GM18507 (cell line): ENCODE data around the gene KRT77.
"Not testable (repeated sequence)": the region's sequence is repeated elsewhere in the genome, so short reads cannot be mapped to it uniquely, and the experiment has no call there.

ENCODE experiments used
- DNase-seq: peaks from one replicate; pipeline ENCODE4 v3.0.0; 2011; ENCODE audit warnings: low read depth; ENCODE audit not compliant: insufficient read length; ENCODE audit errors: extremely low spot score
- FAIRE-seq: peaks from 2 replicates; lab custom pipeline; 2011; peaks lifted over from hg19 to GRCh38; lab: Jason Lieb, UNC

Gene KRT77

GRCh38 chr12:52681526-52682380 lies 21.6 kb downstream of the KRT77 start:
- FAIRE-seq (no peak), DNase-seq (no peak)

DNA sequence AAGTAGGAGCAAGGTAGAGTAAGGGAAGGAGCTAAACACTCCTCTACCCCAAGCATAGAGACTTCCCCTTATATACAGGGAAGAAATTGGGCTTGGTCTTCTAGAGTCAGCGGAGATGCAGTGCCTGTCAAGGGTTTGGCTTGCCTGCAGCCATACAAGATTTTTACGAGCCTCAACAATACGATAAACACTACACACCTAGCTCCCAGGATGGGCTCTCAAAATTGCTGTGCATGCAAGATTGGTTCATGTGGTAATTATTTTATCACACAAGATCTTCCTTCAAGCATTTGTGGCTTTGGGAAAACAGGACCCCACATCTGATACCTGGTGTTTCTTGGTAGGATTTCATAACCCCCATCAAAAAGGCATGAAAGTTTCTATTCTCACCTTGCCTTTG lies 23.0 kb downstream of the KRT77 start, which contains the start of gene KRT1:
Gene KRT1, minus strand, starts transcription at position 45 of the 400 bp plus-strand sequence. CDS start 59 bp downstream, outside the sequence.
- no peak for FAIRE-seq
- no peak for DNase-seq

- FAIRE-seq (no peak), DNase-seq (no peak)
Observed at GRCh38 chr12:52679875-52680274, 23.4 kb downstream of the KRT77 start.

DNA sequence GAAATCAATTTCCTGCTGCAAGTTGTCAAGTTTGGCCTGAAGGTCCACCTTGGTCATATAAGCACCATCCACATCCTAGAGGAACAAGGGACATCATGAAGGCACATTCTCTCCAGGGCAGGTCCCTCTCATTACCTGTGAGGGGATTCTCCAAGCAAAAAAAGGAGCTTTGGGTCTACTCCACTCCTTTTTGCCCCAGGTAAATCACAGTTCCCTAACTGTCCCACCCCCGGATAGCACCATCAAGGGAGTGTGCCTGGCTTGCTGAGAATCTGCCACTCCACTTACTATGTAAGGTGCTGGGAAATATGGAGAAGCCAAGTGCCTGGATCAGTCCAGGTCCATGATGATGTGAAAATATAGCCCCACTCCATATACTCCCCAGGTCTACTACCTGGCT lies 25.7 kb downstream of the KRT77 start:
- no peak for DNase-seq
- no peak for FAIRE-seq

- no peak for DNase-seq
- no peak for FAIRE-seq
Observed at GRCh38 chr12:52677126-52677525, 26.2 kb downstream of the KRT77 start.

DNA sequence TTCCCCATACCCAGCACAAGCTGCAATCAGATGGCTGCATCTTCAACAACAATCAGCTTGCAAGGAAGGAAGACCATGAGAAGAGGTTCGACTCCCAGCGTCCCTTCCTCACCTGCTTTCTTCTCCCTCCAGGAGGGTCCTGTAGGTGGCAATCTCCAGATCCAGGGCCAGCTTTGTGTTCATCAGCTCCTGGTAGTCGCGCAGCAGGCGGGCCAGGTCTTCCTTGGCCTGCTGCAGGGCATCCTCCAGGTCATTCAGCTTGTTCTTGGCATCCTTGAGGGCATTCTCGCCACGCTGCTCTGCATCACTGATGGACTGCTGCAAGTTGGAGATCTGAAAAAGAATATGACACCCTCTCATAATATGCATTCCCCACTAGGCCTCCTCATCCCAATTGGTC lies 27.2 kb downstream of the KRT77 start:
- FAIRE-seq = no peak
- DNase-seq = no peak

DNA sequence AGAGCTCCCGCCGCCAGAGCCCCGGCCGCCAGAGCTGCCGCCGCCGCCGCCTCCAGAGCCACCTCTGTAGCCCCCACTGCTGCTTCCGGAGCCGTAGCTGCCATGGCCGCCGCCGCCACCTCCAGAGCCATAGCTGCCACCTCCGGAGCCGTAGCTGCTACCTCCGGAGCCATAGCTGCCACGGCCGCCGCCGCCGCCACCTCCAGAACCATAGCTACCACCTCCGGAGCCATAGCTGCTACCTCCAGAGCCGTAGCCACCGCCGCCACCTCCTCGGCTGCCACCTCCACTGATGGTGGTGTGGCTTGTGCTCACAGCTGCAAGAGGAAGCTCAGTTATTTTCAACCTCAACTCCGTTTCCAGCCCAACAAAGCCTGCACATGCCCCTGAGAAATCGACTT lies 28.0 kb downstream of the KRT77 start:
- FAIRE-seq = no peak
- no peak for DNase-seq

DNA sequence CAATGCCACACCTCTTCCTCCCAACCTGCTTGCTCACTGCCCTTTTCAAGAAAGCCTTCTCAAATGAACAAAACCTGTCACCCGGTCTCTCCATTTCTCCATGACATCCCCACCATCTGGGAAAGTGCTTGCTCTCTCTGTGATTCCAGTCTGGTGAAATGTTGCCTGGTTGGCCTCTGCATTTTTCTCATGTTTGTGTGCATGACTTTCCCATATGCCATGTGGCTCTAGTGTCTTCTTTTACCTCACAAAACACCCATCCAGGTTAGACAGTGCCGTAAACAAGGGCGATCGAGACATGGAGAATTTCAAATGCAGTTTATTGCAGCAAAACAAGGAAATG lies 28.9 kb downstream of the KRT77 start:
- no peak for FAIRE-seq
- DNase-seq = no peak

DNA sequence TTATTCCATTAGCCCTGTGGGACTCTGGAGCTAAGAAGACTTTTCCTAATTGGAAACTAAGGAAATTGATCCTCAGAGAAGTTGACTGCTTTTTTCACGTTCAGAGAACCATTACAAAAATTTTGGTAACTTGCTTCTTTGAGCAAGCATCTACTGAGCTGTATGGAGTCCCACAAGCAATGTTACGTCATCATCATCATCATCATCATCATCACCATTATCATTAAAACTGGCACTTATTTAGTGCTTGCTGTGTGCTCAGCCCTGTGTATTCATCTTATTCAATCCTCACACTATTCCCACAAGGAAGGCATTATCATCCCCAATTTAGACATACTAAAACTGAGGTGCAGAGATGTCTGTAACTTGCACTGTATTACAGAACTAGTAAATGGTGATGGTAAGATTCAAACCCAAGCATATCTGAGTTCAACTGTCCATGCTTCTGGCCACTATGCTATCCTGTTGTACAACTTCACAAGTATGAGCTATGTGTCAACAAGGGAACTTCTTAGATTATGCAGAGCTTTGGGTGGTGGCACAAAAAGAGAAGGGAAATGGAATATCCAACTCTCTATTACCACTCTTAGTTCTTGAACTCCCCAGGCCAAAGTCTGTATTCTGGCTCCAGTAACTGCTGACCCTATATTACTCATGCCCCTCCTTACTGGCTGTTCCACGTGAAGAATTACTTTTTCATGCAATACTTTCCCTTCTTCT lies 29.5 kb downstream of the KRT77 start:
- no peak for FAIRE-seq

DNA sequence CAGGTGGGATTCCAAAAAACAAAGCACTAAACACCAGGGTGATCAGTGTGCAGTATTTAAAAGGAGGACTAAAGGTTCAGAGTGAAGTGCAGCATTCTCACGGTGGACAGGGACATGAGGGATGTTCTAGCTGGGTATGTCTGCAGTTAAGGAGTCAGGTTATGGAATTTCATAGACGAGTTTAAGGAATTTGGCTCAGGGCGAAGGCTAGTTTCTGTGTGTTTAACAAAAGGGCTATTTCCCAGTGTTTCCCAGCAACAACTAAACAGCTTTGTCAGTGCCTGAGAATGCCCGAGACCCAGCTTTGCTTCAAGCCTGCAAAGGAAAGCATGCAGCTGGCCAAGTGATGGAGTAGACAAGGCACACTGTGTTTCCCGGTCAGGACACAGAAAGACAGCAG lies 30.1 kb downstream of the KRT77 start:
- DNase-seq (no peak), FAIRE-seq (no peak)

More for the DNA sequence above, 29.5 kb downstream of the KRT77 start:
- no peak for DNase-seq

DNA sequence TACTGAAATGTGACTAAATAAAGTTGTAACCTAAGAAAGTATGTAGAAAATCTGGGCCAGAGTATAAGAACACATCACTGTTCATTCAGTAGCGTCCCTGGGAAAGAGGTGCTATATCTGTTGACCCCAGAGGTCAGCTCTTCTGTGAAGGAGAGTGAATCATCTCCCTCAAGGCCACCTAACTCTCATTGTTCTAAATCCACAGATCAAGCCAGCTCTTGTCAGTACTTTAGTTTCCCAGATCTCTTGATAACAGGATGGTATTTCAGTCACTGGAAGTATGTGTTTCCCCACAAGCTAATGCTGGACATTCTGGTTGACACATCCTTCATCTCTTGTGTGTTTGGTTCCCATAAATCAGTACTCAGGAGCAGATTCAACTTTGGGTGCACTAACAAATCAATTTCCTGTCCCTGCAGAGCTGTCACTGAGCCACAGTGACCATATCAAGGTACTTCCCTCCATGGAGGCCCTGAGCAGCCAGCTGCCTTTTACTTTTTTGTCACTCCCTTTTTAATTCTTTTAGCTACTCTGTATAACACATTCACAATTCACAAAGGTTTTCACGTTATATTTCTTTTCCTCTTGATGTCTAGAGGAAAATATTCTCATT lies 30.9 kb downstream of the KRT77 start:
- no peak for FAIRE-seq
- DNase-seq = no peak

- no peak for FAIRE-seq
- DNase-seq = no peak
Observed at GRCh38 chr12:52670961-52671360, 32.4 kb downstream of the KRT77 start.

GRCh38 chr12:52670506-52670905 lies 32.8 kb downstream of the KRT77 start:
- no peak for FAIRE-seq
- no peak for DNase-seq

- not testable (repeated sequence) for FAIRE-seq, DNase-seq
Observed at GRCh38 chr12:52669941-52670340, 33.4 kb downstream of the KRT77 start.

GRCh38 chr12:52669426-52669825 lies 33.9 kb downstream of the KRT77 start:
- no peak for FAIRE-seq
- no peak for DNase-seq

DNA sequence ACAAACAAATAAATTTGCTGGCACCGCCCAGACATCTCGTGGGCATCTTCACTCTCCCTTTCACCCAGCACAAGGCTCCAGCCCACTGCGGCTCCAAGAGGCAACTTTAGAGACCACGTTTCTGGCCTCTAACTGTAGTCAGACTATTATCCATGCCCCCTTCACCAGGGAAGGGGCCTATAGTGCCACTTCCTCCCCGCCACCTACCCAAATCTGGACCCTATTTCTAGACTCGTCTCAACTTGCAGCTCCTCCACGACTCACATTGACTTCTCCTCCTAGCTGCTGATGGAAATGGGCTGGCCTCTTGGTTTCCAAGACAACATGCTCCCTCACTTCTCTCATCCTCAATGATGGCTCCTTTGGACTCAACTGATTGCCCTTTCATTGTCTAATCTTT lies 35.4 kb downstream of the KRT77 start:
- no peak for FAIRE-seq
- no peak for DNase-seq

DNA sequence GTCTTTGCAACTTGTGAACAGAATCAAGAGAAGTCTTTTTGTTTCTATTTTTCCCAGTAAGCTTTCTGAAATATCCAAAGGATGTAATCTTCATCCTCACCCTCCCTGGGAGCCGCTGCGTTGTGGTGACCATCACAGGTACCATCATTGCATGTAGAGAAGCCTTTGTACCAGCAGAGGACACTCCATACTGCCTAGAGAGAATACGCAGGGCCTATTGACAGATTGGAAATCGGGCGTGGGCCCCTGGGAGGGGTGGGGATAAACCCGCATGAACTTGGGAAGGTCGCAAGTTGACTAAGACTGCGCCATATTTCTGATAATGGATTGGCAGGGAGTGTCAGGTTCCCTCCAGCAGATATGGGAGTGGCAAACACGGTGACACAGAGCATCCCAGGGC lies 35.8 kb downstream of the KRT77 start:
- DNase-seq (no peak), FAIRE-seq (no peak)

GRCh38 chr12:52666471-52666870 lies 36.9 kb downstream of the KRT77 start:
- FAIRE-seq (no peak), DNase-seq (no peak)

DNA sequence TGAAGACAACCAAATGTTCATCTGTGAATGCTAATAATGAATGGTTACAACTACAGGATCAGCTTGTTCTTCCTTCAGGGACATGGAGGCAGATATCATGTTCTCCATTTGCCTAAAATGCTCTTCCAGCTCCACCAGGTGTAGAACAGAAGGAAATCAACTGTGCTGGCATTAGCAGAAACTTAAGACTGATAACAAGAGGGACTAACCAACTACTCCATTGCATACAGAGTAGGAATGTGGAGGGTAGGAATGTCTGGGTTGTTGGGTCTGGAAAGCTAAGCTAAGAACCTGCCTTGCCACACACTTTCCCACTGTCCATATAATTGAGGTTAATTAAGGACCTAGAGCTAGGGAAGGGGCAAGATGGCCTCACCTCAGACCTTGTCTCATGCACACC lies 39.9 kb downstream of the KRT77 start:
- FAIRE-seq = no peak
- no peak for DNase-seq

DNA sequence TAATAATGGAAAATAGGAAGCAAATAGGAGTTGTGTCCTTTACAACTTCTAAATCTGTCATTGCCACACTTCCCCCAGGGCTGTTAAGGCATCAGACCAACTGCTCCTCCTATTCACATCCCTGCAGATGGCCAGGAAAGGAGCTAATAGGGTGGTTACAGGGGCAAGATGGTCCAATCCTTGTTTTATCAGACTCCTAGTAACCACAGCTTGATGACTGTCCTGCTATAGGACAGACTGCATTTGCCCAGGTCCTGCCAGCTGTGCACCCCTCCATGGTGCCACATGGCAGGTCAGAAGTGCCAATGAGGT lies 40.5 kb downstream of the KRT77 start:
- DNase-seq (no peak), FAIRE-seq (no peak)
